Muscle of arm (tissue), 12 donors: ENCODE measurements around the gene LPP. TPM values are rescaled to one million over a fixed set of nuclear protein-coding genes. Genes with fewer than 3 reads are reported as not detected.

Experiments used
- DNase-seq: peaks from one replicate; pipeline ENCODE4 v3.0.0-alpha.2; 2013
- polyA plus RNA-seq, 12 donors: library from polyadenylated mRNA; unstranded; fragments of 120-200 nt; gene quantifications; one replicate each; pipeline ENCODE4 v1.2.1, GENCODE V29; 2013; ENCODE audit not compliant: insufficient read length in 12 of 12

LPP gene
- polyA plus RNA-seq, 12 donors: 13.8 to 39.6 (median 16.4) TPM; not detected in 1

DNA sequence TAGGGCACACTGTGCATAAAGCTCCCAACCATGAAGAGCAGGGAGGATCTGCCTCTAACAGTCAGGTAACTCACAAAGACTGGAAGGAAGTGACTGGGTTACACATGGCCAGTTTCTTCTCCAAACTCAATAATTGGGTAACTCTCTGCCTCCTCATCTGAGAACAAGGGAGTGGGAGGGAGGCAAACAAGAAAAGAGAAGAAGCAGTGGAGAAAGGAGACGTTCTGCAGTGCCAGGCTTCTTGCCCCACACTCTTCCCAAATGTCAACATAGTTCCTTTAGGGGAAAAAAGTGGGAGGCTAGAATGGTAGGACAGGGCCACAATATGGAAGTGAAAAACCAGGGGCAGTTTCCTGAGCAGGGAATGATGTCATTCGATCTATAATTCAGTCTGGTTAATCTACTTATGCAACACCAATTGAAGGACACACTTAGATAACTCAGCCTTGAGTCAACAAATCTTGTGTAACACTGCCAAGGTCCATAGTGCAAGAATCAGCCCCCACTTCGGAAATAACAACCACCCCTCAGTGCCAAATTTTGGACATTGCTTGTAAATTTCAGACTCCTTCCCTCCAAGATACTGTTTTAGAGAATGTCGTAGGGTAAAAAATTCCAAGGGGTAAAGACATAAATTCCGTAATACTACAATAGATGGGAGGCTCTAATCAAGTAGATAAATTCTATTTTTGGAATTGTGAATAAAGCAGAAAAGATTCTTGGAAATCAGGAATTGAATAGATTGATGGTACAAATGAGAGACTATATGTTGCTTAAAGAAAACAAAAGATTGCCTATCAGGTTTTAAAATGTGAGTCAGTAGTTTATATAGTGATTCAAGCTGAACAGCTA is 143.0 kb downstream of the LPP start:
- DNase-seq: no peak

DNA sequence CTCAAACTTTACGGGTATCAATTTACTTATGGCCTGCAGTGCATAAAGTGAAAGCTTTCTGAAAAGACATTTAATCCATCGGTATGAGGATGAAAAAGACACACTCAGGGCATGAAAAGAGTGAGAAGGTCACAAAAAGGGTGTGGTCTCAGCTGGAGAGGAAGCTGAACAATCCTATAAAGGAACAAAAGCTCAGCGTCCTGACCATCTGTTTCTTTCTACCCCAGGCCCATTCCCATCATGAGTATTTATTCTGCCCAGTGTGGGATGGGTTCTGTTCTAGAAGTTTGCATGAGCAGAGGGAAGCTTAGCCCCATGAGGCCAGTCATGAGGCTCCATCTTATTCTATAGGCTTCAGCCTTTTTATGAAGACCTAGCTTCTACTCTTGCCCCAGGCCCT is 144.6 kb downstream of the LPP start:
- DNase-seq: no peak

- no peak for DNase-seq
Observed at GRCh38 chr3:188299068-188299467, 145.1 kb downstream of the LPP start.

DNA sequence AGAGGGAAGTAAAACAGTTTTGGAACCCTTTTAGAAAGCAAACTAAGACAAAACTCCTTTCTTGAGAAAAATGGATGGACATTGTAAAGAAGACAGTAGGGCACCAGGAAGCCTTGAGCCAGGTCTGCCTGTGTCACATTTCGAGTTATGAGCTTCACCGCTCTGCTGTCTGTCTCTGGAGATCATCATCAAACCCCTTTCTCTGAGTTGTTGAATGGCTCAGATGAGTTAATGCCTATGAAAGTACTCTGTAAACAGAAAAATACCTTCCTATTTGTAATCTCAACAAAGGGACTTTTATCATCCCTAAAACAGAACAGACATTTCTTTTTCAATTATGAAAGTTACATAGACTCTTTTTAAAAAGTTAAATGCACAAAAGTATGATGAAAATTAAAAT is 145.8 kb downstream of the LPP start:
- no peak for DNase-seq

DNA sequence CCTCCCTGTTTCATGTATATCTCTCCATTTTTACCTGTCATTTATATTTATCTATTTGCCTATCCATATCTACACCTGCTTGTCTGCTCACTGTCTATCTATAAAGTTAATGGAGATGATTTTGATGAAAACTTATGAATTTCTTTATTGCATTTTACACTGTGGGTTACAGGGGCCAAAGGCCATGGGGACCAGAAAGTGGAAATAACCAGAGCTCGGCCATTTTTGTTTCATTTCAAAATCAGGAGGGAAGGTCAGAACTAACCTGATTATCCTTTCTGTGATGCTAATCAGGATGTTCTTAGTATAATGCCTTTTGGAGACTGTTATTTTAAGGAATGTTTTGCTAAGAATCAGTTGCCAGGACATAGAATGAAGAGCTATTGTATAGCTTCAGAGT is 147.2 kb downstream of the LPP start:
- DNase-seq: no peak

DNA sequence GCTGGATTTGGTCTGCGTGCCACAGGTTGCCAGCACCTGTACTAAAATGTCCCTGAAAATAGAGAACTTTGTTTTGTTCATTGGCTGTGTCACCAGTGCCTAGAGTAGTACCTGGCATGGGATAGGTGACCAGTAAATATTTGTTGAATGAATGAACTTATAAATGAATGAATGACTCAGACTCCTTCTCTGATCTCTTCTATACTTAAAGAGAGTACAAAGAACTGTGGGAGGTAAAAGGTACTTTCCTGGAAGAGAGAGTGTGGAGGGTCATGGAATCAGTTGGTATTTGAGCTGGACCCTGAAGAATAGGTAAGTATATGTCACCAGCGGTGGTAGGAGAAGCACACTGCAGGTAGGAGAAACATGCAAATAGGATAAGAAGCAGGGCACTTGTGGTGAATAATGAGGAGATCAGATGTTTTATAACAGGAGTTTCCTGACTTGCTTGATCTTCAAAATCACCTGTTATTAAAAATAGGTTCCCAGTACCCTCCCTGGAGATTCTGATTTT is 149.4 kb downstream of the LPP start:
- DNase-seq: no peak

- DNase-seq: no peak
Observed at GRCh38 chr3:188303823-188304222, 149.9 kb downstream of the LPP start.

- no peak for DNase-seq
Observed at GRCh38 chr3:188304501-188304900, 150.5 kb downstream of the LPP start.

- no peak for DNase-seq
Observed at GRCh38 chr3:188305220-188305619, 151.3 kb downstream of the LPP start.

GRCh38 chr3:188306435-188307005 is 152.6 kb downstream of the LPP start:
- DNase-seq: no peak

- no peak for DNase-seq
Observed at GRCh38 chr3:188309437-188310269, 155.7 kb downstream of the LPP start.

GRCh38 chr3:188310270-188310710 is 156.3 kb downstream of the LPP start:
- DNase-seq: no peak

- no peak for DNase-seq
Observed at GRCh38 chr3:188315553-188315952, 161.6 kb downstream of the LPP start.

DNA sequence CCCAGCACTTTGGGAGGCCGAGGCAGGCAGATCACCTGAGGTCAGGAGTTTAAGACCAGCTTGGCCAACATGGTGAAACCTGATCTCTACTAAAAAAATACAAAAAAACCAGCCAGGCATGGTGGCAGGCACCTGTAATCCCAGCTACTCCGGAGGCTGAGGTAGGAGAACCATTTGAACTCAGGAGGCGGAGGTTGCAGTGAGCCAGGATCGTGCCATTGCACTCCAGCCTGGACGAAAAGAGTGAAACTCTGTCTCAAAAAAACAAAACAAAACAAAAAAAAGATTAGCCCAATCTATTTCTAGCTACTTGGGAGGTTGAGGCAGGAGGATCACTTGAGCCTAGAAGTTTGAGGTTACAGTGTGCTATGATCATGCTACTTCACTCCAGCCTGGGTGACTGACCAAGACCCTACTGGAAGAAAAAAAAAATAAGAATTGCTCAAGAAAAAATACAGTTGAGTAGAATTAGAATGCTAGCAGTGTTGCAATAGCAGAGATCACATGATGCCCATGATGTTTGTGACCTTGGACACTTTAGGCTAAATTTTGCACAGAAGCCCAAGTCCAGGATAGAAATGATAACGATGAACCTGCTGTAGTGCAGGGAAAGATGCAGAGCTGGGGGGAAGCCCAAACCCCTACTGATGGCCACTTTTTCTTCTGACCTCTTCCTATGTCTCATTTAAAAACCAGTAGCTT is 162.2 kb downstream of the LPP start:
- no peak for DNase-seq

- DNase-seq: no peak
Observed at GRCh38 chr3:188316723-188317070, 162.7 kb downstream of the LPP start.

DNA sequence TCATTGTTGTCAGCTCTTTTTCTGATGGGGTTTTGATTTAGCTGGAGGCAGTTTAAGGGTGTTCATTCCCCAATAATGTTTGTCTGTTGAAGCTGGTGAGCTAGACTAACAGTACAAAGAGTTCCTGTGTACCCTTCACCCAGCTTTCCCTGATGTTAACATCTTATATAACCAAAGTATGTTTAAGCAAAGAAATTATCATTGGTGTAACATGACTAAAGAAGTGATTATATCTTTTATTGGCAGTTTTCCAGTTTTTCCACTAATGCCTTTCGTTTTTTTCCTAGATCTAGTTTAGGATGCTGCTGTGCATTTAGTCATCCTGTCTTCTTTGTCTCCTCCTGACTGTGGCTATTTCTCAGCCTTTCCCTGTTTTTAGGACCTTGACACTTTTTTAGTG is 165.6 kb downstream of the LPP start:
- DNase-seq: no peak

- DNase-seq: no peak
Observed at GRCh38 chr3:188320757-188321156, 166.8 kb downstream of the LPP start.

- no peak for DNase-seq
Observed at GRCh38 chr3:188321258-188321657, 167.3 kb downstream of the LPP start.

DNA sequence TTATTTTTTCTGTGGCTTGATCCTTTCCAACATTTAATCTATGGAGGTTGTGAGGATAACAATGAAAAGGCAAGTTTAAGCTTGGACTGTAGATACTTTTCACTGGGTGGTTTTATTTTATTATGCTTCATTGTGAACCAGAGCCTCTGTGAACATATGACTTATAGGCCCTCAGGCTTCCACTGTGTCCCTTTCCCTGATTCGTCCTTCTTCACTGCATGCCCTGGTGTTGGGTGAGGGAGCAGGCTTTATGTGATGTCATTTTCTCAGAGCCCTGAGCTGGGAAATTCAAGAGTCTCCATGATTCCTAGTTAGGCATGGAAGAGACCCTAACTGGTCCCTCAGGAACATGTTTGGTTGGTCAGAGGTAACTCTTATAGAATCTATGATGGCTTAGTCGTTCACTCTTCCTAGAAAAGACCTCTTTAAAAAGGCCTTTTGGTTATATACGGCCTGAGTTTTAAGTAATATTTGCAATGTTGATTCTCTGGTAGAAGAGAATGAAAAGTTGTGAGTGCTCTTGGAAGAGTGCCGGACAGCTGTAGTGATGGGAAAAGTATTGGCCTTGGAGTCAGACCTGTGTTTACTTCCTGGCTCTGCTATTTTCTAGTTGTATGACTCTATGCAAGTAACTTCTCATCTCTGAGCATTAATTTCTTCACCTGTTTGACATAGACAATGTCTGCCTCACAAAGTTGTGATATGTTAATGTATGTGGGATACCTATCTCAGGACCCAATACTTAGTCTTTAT is 168.4 kb downstream of the LPP start:
- peak; percentile 49 for DNase-seq

GRCh38 chr3:188323067-188323842 is 169.3 kb downstream of the LPP start:
- DNase-seq: no peak
